Type B pancreatic cell (in vitro differentiated cells): ENCODE results near the gene RHBDL1. TPM values are rescaled to one million over a fixed set of nuclear protein-coding genes. Genes with fewer than 3 reads are reported as not detected.

Experiments
- DNase-seq: peaks from one replicate; pipeline ENCODE4 v3.0.0; 2021; ENCODE audit warnings: mixed read lengths; ENCODE audit not compliant: unreplicated experiment; ENCODE audit errors: extremely low spot score
- H3K27ac Mint-ChIP-seq: 2 replicates; pipeline ENCODE4 v1.8.0; 2021; ENCODE audit warnings: mild to moderate bottlenecking, mixed read lengths
- H3K27me3 Mint-ChIP-seq: 2 replicates; pipeline ENCODE4 v1.8.0; 2021; ENCODE audit warnings: mixed read lengths
- H3K36me3 Mint-ChIP-seq: 2 replicates; pipeline ENCODE4 v1.8.0; 2021; ENCODE audit warnings: mixed read lengths
- H3K4me1 Mint-ChIP-seq: one replicate; pipeline ENCODE4 v1.8.0; 2021; ENCODE audit warnings: mixed read lengths; ENCODE audit not compliant: unreplicated experiment
- H3K4me3 Mint-ChIP-seq: 2 replicates; pipeline ENCODE4 v1.8.0; 2021; ENCODE audit warnings: mild to moderate bottlenecking, mixed read lengths
- H3K9me3 Mint-ChIP-seq: 2 replicates; pipeline ENCODE4 v1.8.0; 2021; ENCODE audit warnings: mixed read lengths
- total RNA-seq: library from RNA; stranded (reverse); gene quantifications from 2 replicates; pipeline ENCODE4 v1.2.1, GENCODE V29; 2021; ENCODE audit warnings: low replicate concordance
- TF ChIP-seq, protein P1 (sequence below): fragments of 200-600 bp; sonication (generic); conservative IDR thresholded peaks from 2 replicates; pipeline ENCODE4 v1.5.0; 2021; ENCODE audit warnings: antibody characterized with exemption, mild to moderate bottlenecking

RHBDL1 gene
- total RNA-seq, 1 donor from 2014 or later: 2.7 TPM

DNA sequence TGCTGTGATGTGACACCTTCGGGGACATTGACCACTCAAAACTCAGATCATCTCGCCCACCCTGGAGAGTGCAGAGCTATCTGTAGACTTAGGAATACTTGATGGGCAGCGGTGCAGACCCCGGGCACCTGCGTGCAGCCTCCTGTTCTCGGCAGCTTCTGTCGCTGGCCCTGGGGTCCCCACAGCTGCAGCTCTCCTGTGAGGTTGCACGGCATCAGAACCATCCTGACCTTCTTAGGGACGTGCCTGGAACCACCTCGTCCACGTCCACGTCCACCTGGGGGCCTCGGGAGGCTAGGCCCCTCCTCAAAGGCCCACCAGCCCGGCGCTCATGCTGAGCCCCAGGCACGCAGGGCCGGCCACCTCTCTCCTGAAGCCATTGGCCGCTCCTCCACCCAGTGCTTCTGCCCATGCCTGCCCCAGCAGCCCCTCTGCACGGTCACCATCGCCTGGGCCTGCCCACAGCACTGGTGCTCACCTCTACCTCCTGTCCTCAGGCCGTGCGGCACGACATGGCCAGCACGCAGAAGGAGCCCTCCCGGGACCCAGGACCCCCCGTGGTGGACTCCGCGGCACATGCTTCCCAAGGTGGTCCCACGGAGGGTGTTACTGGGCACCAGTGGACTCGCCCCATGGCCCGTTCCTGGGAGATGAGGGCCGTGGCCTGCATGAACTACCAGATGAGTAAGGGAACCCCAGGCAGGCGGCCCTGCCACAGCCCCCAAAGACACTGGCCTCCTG, 47.0 kb upstream of the RHBDL1 start:
- Mint-ChIP-seq H3K9me3 (no peaks in the 10 kb centered on the region), H3K27me3 (no peaks in the 10 kb centered on the region), H3K4me3 (no peak overlapping the region), H3K27ac (no peak overlapping the region), H3K4me1 (peaks cover 15% of the 10 kb centered on the region), H3K36me3 (no peaks in the 10 kb centered on the region)
- TF ChIP-seq, protein P1, sequence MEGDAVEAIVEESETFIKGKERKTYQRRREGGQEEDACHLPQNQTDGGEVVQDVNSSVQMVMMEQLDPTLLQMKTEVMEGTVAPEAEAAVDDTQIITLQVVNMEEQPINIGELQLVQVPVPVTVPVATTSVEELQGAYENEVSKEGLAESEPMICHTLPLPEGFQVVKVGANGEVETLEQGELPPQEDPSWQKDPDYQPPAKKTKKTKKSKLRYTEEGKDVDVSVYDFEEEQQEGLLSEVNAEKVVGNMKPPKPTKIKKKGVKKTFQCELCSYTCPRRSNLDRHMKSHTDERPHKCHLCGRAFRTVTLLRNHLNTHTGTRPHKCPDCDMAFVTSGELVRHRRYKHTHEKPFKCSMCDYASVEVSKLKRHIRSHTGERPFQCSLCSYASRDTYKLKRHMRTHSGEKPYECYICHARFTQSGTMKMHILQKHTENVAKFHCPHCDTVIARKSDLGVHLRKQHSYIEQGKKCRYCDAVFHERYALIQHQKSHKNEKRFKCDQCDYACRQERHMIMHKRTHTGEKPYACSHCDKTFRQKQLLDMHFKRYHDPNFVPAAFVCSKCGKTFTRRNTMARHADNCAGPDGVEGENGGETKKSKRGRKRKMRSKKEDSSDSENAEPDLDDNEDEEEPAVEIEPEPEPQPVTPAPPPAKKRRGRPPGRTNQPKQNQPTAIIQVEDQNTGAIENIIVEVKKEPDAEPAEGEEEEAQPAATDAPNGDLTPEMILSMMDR: no peak
- no peak for DNase-seq

- Mint-ChIP-seq H3K27me3 (no peaks in the 10 kb centered on the region), H3K36me3 (no peaks in the 10 kb centered on the region), H3K9me3 (no peaks in the 10 kb centered on the region), H3K4me3 (peak overlapping the region; percentile 9), H3K4me1 (peaks cover 9% of the 10 kb centered on the region), H3K27ac (no peak overlapping the region)
- DNase-seq: no peak
- TF ChIP-seq, protein P1: no peak
Observed at GRCh38 chr16:629185-629832, 46.2 kb upstream of the RHBDL1 start.

- no peak overlapping the region for H3K27ac Mint-ChIP-seq
- TF ChIP-seq, protein P1: no peak
- no peaks in the 10 kb centered on the region for H3K9me3 Mint-ChIP-seq
- H3K4me1 Mint-ChIP-seq: peaks cover 5% of the 10 kb centered on the region
- no peaks in the 10 kb centered on the region for H3K27me3 Mint-ChIP-seq
- H3K36me3 Mint-ChIP-seq: no peaks in the 10 kb centered on the region
- peak overlapping the region; percentile 36 for H3K4me3 Mint-ChIP-seq
- DNase-seq: no peak
Observed at GRCh38 chr16:629833-630248, 45.6 kb upstream of the RHBDL1 start.

- DNase-seq: no peak
- Mint-ChIP-seq H3K4me1 (peaks cover 5% of the 10 kb centered on the region), H3K36me3 (no peaks in the 10 kb centered on the region), H3K27me3 (no peaks in the 10 kb centered on the region), H3K4me3 (no peak overlapping the region), H3K27ac (no peak overlapping the region), H3K9me3 (no peaks in the 10 kb centered on the region)
- TF ChIP-seq, protein P1: no peak
Observed at GRCh38 chr16:630249-630814, 45.1 kb upstream of the RHBDL1 start.

- Mint-ChIP-seq H3K4me1 (peaks cover 5% of the 10 kb centered on the region), H3K27ac (no peak within 1 kb of the TSS), H3K9me3 (no peaks in the 10 kb centered on the region), H3K36me3 (no peaks in the 10 kb centered on the region), H3K27me3 (no peaks in the 10 kb centered on the region), H3K4me3 (peak within 1 kb of the TSS; percentile 36)
- TF ChIP-seq, protein P1: no peak
- no peak for DNase-seq
Observed at GRCh38 chr16:630815-631405, 44.6 kb upstream of the RHBDL1 start, which contains the start of gene WFIKKN1. Gene WFIKKN1 (plus strand): TSS chr16:630985. CDS start chr16:631254, 269 bp downstream.
